HG02884 (cell line): ENCODE measurements around the gene TDP1.
A peak's percentile ranks its signal among the peaks of the same experiment; 100 is the strongest.

Source experiments
- ATAC-seq: cut with Tn5 transposase; IDR thresholded peaks from one replicate; pipeline ENCODE4 v1.9.1; 2021; ENCODE audit warnings: mild to moderate bottlenecking, moderate library complexity; ENCODE audit not compliant: unreplicated experiment

Gene TDP1

DNA sequence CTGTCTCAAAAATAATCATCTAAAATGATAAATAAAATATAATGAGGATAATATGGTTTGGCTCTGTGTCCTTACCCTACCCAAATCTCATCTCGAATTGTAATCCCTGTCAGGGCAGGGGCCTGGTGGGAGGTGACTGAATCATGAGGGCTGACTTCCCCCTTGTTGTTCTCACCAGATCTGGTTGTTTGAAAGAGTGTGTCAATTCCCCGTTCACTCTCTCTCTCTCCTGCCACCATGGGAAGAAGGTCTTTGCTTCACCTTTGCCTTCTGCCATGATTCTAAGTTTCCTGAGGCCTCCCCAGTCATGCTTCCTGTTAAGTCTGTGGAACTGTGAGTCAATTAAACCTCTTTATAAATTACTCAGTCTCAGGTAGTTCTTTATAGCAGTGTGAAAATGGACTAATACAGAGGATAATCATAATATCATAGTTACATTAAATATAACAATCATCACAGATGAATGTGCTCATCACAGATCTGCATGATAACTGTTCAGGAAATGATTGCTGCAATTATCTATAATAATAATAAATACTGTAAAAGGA, 13.8 kb upstream of the TDP1 start:
- ATAC-seq = no peak

DNA sequence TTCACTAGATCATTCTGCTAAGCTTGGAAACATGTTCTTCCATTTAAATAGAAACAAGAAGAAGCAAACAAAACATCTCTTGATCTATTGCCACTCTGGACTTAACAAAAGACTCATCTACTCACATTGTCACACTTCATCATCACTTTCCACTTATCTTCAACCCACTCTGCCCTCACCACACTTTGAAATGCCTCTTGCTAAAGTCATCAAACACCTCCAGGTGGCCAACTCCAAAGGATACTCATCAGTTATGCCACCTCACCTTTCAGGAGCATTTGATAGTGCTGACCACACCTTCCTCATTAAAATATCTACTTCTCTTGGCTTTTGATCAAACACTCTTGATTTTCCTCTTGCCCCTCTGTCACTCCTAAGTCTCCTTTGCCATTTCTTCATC, 8.4 kb upstream of the TDP1 start:
- no peak for ATAC-seq

DNA sequence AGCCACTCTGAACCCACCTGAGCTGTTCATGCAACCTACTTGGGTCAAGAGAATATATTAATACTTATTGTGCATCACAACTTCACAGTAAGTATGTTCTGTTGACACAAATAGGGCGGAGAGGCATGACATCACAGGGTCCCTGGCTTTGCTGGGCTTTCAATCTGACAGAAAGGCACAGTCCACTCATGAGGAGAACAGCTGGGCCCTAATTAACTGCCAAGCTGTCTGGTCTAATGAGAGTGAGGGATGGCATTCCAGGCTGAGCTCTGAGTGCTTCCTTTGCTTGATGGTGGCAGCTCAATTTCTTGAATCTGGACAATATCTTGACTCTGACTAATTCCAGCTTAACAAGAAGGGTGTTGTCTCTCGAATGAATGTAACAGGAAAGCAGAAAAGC, 3.2 kb upstream of the TDP1 start:
- no peak for ATAC-seq

DNA sequence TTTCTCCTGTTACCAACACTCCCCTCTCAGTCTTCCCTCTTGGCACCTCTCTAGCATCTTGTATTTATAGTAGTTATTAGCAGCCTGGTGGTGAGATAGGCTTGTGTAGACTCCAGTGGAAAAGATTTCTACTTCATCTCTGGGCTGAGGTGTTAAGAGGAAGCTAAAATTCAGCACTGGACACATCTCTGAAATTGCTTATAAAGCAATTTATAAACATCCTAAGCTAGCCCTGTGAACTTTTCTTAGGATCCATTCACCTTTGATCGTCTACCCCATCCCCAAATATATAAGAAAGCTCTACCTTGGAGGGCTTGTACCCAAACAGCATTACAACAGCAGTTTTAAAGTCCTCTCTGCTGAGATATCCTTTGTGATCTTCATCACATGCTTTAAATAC, 2.1 kb upstream of the TDP1 start:
- no peak for ATAC-seq

DNA sequence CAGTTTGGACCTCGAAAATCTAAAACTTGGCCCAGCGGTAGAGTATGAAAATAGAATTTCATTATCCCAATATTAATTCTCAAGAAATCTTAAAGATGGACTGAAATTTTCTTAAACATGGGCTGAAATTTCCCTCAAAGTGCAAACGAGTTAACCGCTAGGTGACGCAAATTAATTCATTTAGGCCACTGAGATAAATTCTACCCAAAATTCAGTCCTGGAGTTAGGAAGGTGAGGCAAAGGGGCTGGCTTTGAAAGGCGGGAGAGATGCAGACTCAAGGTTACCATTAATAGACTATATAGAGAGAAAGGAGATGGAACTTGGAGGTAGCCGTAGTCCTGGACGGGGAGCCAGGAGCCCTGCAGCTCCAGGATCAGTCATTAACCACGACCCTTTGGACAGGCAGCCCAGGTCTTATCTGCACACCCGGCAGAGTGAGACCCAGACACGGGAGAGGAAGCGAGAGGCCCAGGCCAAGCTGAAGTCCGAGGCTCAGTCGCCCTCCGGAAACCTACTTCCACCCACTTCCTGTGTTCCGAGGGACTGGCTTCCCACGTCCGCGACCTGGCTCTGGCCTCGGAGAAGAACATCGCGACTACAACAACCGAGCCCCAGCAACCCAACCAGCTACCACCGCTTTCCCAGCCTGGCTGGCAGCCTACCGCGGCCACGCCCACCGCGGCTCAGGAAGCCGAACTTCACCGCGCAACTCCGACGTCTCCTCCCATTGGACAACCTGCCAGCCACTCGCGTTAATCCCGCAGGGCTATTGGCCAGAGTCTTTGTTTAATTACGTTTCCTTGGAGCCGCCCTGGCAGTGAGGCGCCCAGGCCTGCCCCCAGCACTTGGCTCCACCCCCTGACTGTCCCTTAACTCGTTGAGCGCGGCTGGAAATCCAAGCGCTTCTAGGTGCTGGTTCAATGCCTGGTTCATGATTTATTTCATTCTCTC, 1.4 kb upstream of the TDP1 start, which contains the start of gene EFCAB11:
Gene EFCAB11, minus strand, starts transcription at position 661 of the 952 bp plus-strand sequence. Its CDS starts 70 bp downstream, at position 591.
- peak; percentile 85 for ATAC-seq

DNA sequence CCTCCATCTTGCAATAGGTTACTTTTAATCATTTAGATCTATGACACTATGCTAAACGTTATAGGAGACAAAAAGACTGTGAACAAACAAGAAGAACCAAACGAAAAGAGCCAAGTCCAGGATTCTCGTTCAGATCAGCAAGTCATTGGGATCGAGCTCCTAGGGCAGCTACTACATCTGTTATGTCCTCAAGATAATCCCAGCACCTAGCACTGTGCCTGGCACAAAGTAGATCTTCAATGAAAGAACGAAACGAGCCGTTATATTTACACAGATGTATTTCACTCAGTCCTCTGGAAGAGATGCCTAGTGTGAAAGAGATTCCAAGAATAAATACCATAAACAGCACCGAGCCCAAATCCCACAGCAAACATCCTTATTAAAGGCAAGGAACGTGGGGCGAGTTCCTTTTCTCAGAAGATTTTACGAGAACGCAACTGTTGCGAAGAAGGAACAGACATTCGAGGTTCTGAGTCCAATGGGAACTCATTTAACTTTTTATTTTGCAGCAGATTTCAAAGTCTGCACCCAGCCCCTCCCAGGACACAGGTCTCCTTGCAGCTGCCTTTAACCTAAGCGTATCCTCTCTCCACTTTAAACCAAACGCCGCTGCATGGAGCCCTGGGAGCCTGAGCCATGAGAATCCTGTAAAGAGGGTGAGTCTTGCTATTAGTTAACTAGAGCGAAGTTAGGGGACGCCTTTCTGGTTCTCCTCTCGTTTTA, 544 bp upstream of the TDP1 start:
- peak; percentile 14 for ATAC-seq

DNA sequence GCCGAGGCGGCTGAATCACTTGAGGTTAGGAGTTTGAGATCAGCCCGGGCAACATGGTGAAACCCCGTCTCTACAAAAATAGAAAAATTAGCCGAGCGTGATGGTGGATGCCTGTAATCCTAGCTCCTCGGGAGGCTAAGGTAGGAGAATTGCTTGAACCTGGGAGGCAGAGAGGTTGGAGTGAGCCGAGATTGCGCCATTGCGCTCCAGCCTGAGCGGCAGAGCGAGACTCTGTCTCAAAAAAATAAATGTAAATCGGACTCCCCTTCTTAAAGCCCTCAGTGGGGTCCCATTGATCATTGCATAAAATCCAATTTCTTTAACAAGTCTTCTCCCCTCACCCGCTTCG, 908 bp downstream of the TDP1 start:
- no peak for ATAC-seq

DNA sequence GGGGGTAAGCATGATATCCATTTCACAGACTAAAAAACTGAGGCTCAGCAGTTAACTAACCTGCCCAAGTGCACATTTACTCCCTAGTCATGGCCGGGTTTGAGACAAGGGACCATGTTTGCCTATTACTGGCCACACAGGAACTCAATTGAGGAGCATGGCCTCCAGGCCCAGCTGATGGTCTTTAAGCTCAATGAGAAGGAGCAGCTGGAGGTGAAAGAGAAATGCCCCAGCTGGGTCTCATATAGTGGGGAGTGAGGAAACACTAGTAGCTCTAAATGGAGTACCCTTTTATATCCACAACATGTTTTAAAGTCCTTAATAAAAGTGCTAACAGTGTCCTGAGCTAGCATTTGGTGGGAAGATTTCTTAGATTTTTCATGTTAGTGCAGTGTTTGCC, 1.6 kb downstream of the TDP1 start:
- ATAC-seq = no peak

DNA sequence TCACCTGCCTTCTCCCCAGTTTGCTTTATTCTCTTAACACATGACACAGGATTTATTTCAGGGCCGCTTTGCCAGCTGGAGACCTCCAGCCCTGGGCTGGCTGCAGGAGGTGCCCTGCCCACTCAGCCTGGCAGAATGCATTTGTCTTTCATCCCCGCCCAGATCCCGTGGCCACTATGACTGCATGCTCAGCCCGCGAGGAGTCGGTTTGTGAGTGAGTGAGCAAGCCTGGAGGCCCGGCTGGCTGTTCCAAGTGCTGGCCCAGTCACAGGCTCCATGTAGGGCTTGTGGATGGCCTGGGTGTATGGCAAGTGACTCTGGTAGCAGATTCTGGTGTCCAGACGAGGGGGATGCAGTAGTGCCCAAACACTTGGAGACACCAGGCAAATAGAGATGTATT, 2.1 kb downstream of the TDP1 start:
- ATAC-seq = no peak

DNA sequence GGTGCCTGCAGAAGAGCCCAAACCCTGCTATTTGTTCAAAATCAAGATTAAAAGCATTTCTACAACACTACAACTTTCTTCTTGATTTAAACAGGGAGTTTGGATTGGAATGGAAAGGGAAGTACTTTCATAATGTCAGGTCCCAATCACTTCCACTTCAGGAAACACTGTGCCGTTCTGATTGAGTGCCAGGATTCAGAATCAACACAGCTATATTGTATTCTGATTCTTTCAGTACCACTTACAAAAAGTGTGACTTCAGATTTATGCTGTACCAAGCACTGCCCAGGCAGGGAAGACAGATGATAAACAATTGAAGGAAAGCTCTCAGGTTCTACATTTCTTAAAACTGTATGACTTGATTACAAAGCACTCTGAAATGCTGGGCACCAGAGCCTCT, 3.2 kb downstream of the TDP1 start:
- no peak for ATAC-seq

DNA sequence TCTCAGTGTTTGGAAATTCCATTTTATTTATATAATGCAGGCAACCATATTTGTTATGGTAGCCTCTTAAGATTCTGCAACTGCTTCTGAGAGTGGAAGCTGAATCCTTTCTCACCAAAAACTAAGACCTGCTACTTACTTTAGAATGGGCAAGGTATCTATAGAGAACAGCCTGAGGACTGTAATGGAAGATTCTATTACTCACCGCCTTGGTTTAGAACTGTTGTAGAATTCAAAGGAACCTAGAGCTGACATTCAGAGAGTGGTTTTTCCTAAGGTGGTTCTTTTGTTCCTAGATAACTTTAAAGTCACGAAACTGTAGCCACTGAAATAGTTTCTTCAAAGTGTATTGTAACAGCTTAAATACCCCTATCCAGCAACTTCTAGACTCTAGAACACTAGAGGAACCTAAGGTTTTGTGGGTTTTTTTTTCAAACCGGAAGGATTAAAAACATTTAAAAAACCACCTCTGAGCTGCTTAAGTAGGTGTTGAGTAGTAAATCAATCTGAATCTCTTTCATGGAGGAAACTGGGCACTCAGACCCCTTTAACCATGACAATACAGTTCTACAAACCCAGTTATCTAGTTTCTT, 4.2 kb downstream of the TDP1 start:
- no peak for ATAC-seq

DNA sequence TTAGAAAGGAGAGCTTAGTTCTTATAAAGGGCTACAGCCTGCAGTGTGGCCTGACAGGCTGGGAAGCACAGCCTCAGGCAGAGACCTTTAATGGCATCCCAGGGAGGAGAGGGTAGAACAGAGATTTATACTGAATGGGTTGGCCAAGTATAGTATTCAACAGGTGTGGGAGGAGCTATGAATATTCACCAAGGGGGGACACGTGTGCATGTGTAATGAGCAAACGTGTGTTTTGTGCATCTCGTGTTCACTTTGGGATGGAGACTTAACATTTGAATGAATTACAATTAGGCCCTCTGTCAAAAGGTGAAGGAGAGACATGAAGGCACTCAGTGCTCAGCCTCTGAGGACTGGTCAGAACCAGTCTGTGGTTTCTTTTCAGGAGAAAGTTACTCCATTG, 5.2 kb downstream of the TDP1 start:
- ATAC-seq = no peak

DNA sequence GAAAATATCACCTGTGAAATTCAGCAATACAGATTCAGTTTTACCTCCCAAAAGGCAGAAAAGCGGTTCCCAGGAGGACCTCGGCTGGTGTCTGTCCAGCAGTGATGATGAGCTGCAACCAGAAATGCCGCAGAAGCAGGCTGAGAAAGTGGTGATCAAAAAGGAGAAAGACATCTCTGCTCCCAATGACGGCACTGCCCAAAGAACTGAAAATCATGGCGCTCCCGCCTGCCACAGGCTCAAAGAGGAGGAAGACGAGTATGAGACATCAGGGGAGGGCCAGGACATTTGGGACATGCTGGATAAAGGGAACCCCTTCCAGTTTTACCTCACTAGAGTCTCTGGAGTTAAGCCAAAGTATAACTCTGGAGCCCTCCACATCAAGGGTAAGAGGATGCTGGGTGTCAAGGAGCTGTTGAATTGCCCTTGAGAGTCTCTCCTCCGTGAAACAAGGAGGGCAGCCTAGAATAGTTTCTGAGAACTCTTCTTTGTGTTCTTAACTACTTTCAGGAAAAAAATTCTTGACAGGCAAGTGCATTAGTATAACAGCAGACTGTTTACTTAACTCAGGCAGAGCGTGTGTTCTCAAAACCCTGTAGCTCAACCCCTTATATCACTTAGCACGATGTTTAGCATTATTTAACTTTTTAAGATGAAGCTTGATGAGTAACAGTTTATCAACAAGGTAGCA, 7.7 kb downstream of the TDP1 start:
- no peak for ATAC-seq

DNA sequence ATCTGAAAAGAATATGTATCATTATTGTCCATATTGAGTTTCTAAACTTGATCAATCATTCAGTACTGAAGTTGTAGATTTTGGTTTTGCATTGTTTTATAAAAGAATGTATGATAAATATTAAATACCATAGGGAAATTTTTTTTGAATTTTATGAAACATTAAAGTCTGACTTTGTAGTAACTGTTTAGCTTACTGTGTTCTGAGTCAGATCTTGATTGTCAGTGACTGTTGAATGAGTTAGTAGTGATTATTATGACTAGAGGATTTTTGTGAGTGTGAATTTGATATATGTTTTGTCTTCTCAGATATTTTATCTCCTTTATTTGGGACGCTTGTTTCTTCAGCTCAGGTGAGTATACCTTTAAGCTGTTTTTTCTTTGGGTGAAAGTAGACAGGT, 10.1 kb downstream of the TDP1 start:
- no peak for ATAC-seq

DNA sequence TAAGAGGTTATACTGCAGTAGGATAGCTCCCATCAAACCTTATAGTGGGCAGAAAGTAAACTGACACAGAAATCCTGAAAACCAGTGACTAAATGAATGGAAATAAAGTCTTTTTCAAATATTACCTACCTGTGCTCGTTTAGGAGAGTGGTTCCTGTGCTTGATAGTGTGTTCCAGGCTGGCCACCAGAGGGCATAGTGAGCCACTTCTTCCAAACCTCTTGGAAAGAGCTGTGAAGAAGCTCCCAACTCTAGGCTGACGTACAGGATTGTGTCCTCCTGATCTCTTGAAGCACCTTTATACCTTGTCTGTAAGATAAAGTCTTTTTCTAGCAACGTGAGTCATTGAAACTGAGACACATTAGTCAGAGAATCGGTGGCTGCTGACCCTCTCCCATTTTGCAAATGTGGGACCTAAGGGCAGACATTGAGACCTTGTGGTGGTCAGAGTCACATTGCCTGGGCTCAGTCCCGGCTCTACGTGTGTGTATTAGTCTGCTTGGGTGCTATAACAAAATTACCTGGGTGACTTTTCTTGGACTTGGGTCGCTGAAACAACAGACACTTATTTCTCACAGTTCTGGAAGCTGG, 17.6 kb downstream of the TDP1 start:
- ATAC-seq = no peak

DNA sequence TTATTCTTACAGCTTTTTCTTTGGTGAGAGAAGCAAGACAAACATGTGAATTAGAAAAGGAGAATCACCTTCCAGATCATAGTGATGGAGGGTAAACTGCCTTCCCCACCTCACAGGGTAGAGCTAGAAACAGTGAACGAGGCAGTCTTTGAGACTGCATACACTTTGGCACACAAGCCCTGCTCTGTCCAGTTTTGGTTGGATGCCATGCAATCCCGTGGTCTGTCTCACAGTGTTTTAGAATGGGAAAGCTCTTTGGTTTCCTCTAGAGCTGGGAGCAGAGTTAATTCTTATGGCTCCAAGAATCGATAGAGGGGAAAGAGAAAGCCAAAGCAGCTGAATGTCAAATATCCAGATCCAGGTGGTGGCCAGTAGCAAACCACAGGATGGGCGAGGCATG, 21.9 kb downstream of the TDP1 start:
- ATAC-seq = no peak

DNA sequence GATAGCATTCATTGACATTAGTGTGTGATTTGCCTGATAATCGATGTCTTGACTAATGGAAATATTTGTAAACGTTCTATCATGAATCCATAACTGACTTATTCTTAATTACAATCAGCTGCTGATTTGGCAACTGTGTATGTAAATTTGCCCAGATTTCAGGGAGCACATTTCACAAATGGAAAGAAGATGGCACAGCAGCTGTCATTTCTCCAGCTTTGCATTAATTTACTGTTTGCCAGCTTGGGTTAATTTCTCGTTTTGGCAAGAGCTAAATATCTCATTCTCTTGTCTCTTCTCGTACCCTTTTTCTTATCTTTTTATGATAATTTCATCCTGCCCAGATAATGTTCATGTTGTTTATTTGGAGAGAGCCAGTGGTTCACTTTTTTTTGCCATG, 22.9 kb downstream of the TDP1 start:
- ATAC-seq = no peak

DNA sequence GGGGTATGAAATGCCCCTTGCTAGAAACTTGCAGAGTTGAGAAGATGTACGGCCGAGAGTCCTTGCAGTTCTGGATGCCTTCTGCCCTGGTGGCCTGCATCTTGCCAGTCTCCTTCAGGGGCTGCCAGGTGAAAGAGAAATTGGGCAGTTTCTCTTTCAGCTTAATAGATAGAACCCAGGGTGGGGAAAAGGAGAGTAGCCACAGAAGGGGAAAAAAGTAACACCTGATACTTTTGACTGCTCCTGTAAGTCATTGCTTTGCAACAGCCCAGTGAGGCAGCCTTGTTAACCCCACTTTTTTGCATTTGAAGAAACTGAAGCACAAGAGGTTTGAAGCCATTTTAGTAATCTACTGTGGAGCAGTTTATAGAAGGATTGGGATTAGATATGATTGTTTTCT, 27.6 kb downstream of the TDP1 start:
- no peak for ATAC-seq

DNA sequence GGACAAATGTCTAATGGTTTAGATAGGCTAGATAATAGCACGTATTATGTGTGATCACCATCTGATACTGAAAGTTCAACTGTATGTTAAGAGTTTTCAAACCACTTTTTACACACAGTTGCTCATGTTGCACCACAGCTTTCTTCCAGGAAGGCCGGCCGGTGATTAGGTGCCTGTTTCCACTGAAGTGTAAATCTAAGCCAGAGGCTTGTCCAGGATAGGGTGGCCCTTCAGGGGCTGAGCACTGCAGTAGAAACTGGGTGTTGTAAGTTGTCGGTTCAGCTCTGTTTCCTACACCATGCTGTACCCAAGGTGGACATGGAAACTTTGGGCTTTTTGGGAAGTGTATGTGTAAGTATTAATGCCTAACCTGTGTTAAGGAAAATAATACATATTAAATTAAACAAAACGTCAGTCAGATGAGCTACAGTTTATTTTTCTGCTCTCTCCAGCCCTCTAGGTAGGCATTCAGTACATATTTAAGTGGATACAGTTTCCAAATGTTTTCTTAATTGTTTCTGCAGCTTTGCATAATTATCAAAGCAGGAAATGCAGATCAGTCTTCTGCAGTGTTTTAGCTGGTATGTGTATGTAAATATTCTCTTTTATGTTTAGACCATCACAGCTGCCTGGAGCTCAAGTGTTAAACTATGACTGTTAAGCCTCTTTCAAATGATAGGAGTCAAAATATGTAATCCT, 30.9 kb downstream of the TDP1 start:
- ATAC-seq = no peak

DNA sequence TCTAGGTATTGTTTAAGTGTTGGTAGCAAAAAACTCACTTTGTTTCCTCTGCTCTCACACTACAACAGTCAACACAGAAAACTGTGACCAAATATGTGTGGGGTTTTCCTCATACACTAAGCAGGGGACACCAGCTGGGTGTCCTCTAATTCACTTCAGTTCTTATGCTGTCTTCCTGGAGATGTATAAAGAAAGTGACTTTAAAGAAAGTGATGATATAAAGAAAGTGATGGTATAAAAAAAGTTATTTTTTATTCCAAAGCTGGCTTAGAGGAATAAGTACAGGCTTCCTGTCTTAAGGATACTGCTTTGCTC, 31.4 kb downstream of the TDP1 start:
- no peak for ATAC-seq
